Measurements from ENCODE around the gene NTN5. TPM values are rescaled to one million over a fixed set of nuclear protein-coding genes. Genes with fewer than 3 reads are reported as not detected.

NTN5 gene
- total and polyA plus RNA-seq, 2 of the 4 experiments (the other 2 are of a cell fraction): 0.19 TPM; not detected in 1

GRCh38 chr19:48669903-48670668 is 2.7 kb downstream of the NTN5 start:
- Histone ChIP-seq H3K9me3 (ENCODE audit: control insufficient read depth, insufficient read depth, low read length) (no peaks in the 10 kb centered on the region), H4K5ac (ENCODE audit: low read depth, low read length) (no peak overlapping the region), H2BK20ac (ENCODE audit: low read depth, low read length) (no peak overlapping the region), H4K20me1 (ENCODE audit: insufficient read depth, low read length) (no peaks in the 10 kb centered on the region), H3K4ac (ENCODE audit: low read depth, low read length) (no peak overlapping the region), H3K9me1 (ENCODE audit: insufficient read depth, low read length) (no peaks in the 10 kb centered on the region), H3K56ac (ENCODE audit: extremely low read depth, insufficient read depth, low read length) (no peak overlapping the region), H2BK5ac (ENCODE audit: low read depth, low read length, poor library complexity, severe bottlenecking) (no peak overlapping the region), H3K9ac (ENCODE audit: low read depth, low read length) (no peak overlapping the region), H3K18ac (ENCODE audit: low read depth, low read length) (no peak overlapping the region), H3K27me3 (ENCODE audit: control insufficient read depth, insufficient read depth, low read length) (peaks cover 7% of the 10 kb centered on the region), H4K91ac (ENCODE audit: insufficient read depth, low read depth, low read length) (no peak overlapping the region), H3K4me2 (ENCODE audit: low read depth, low read length) (no peak overlapping the region), H2BK15ac (ENCODE audit: low read depth, low read length) (no peak overlapping the region), H2AFZ (replicated peaks; ENCODE audit: low read length, poor library complexity) (no peak overlapping the region), H3K4me3 (ENCODE audit: insufficient read depth, low read depth, low read length) (no peak overlapping the region), H3K23ac (ENCODE audit: low read depth, low read length) (no peak overlapping the region), H3K79me1 (ENCODE audit: low read depth in 1 of 2, low read length in 2 of 2) (no peaks in the 10 kb centered on the region), H3K27ac (ENCODE audit: insufficient read depth, low read length) (no peak overlapping the region), H2AK5ac (ENCODE audit: low read depth, low read length) (no peak overlapping the region), H3K4me1 (ENCODE audit: control insufficient read depth, insufficient read depth, low read length) (no peaks in the 10 kb centered on the region), H3K14ac (replicated peaks; ENCODE audit: low read depth, low read length) (no peak overlapping the region), H2BK120ac (ENCODE audit: low read depth, low read length) (no peak overlapping the region), H3K36me3 (ENCODE audit: control insufficient read depth, insufficient read depth, low read length) (no peaks in the 10 kb centered on the region), H4K8ac (ENCODE audit: low read depth in 2 of 2, low read length in 2 of 2) (no peak overlapping the region), H2AK9ac (replicated peaks; ENCODE audit: low read depth, low read length, poor library complexity) (no peak overlapping the region)
- intact Hi-C loops (cut with micrococcal nuclease) (no loop called here), dilution Hi-C loops (cut with HindIII; ENCODE audit: low sequenced_read_pairs, unreplicated experiment) (no loop called here), in situ Hi-C loops (cut with MboI; ENCODE audit: low sequenced_read_pairs) (no loop called here)
- BruUV-seq (replicated peaks): no TSS peak
- ChIA-PET POLR2A (ENCODE audit: unreplicated experiment) (no interaction called here), CTCF (no interaction called here)
- WGBS, 2 experiments (ENCODE audit: extremely low coverage in 2 of 2, insufficient read length in 1 of 2): 93% methylated on average over 9 of the region's 26 CpGs; no CpG with 5 or more reads in 1 of the 2 experiments
- no peak for ATAC-seq (ENCODE audit: low read depth)
- no peak for DNase-seq
- TF ChIP-seq MAFK (IDR thresholded peaks at IDR 0.05; ENCODE audit: low read depth, low read length) (no peak), ELK1 (IDR thresholded peaks at IDR 0.05; ENCODE audit: borderline replicate concordance, low read depth, low read length) (no peak), RCOR1 (IDR thresholded peaks at IDR 0.05; ENCODE audit: insufficient replicate concordance, low read length) (no peak), CHD1 (IDR thresholded peaks at IDR 0.05; ENCODE audit: low read depth, low read length) (no peak), MXI1 (IDR thresholded peaks at IDR 0.05; ENCODE audit: borderline replicate concordance, low read depth, low read length) (no peak), BHLHE40 (IDR thresholded peaks at IDR 0.05; ENCODE audit: low read depth, low read length) (no peak), CEBPB (IDR thresholded peaks at IDR 0.05; ENCODE audit: low read depth, low read length) (no peak), POLR2A (IDR thresholded peaks at IDR 0.05; ENCODE audit: low read depth, low read length) (no peak), NFE2L2 (IDR thresholded peaks at IDR 0.05; ENCODE audit: low read depth, low read length) (no peak), FOS (IDR thresholded peaks at IDR 0.05; ENCODE audit: low read depth, low read length) (no peak), RFX5 (IDR thresholded peaks at IDR 0.05; ENCODE audit: low read depth, low read length) (no peak)
- TF ChIP-seq, protein P1, sequence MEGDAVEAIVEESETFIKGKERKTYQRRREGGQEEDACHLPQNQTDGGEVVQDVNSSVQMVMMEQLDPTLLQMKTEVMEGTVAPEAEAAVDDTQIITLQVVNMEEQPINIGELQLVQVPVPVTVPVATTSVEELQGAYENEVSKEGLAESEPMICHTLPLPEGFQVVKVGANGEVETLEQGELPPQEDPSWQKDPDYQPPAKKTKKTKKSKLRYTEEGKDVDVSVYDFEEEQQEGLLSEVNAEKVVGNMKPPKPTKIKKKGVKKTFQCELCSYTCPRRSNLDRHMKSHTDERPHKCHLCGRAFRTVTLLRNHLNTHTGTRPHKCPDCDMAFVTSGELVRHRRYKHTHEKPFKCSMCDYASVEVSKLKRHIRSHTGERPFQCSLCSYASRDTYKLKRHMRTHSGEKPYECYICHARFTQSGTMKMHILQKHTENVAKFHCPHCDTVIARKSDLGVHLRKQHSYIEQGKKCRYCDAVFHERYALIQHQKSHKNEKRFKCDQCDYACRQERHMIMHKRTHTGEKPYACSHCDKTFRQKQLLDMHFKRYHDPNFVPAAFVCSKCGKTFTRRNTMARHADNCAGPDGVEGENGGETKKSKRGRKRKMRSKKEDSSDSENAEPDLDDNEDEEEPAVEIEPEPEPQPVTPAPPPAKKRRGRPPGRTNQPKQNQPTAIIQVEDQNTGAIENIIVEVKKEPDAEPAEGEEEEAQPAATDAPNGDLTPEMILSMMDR (conservative IDR thresholded peaks at IDR 0.05; ENCODE audit: low read depth, low read length): no peak

Data from IMR-90 (cell line).